NCI-H187 (cell line): ENCODE data around the gene IRS2.
"Not testable (repeated sequence)": the region's sequence is repeated elsewhere in the genome, so short reads cannot be mapped to it uniquely, and the experiment has no call there.

Experiments
- DNase-seq, 2 experiments: peaks; one replicate each; lab custom pipeline; 2025; lab: John Stamatoyannopoulos, UW

The IRS2 gene

GRCh38 chr13:109751477-109751876 is 34.9 kb downstream of the IRS2 start:
- DNase-seq, result no peak

- no peak for DNase-seq
Observed at GRCh38 chr13:109750221-109750775, 36.1 kb downstream of the IRS2 start.

- no peak for DNase-seq
Observed at GRCh38 chr13:109749365-109749764, 37.0 kb downstream of the IRS2 start.

GRCh38 chr13:109748677-109749076 is 37.7 kb downstream of the IRS2 start:
- no peak for DNase-seq

- DNase-seq, result no peak
Observed at GRCh38 chr13:109747524-109747923, 38.9 kb downstream of the IRS2 start.

GRCh38 chr13:109746364-109746763 is 40.0 kb downstream of the IRS2 start:
- no peak for DNase-seq

- DNase-seq, result no peak
Observed at GRCh38 chr13:109745702-109746101, 40.7 kb downstream of the IRS2 start.

- no peak for DNase-seq
Observed at GRCh38 chr13:109745060-109745459, 41.3 kb downstream of the IRS2 start.

- peak; percentile 78 to 83 for DNase-seq
Observed at GRCh38 chr13:109744512-109745051, 41.8 kb downstream of the IRS2 start.

GRCh38 chr13:109743706-109744453 is 42.5 kb downstream of the IRS2 start:
- DNase-seq, result no peak

GRCh38 chr13:109741966-109742365 is 44.4 kb downstream of the IRS2 start:
- DNase-seq, result no peak

GRCh38 chr13:109740721-109741120 is 45.7 kb downstream of the IRS2 start:
- DNase-seq, result no peak

- no peak for DNase-seq
Observed at GRCh38 chr13:109740121-109740520, 46.3 kb downstream of the IRS2 start.

- no peak for DNase-seq
Observed at GRCh38 chr13:109738298-109738746, 48.1 kb downstream of the IRS2 start.

- DNase-seq, result no peak
Observed at GRCh38 chr13:109737606-109738005, 48.8 kb downstream of the IRS2 start.

- no peak for DNase-seq
Observed at GRCh38 chr13:109737046-109737573, 49.3 kb downstream of the IRS2 start.

GRCh38 chr13:109735436-109735966 is 50.9 kb downstream of the IRS2 start:
- DNase-seq, result no peak

GRCh38 chr13:109734002-109734785 is 52.2 kb downstream of the IRS2 start:
- peak in 1 of 2 experiments; percentile 36 for DNase-seq

GRCh38 chr13:109733550-109733949 is 52.8 kb downstream of the IRS2 start:
- no peak for DNase-seq

GRCh38 chr13:109732470-109733170 is 53.8 kb downstream of the IRS2 start:
- not testable (repeated sequence) for DNase-seq

- DNase-seq, result no peak
Observed at GRCh38 chr13:109730812-109731335, 55.5 kb downstream of the IRS2 start.
